ENCODE results near the gene HSPB8.

The HSPB8 gene

GRCh38 chr12:119178544-119179334 is at the start of gene HSPB8:
TSS of gene HSPB8 (plus strand) at chr12:119178931. CDS start at chr12:119179313, 382 bp downstream.
- no peak for DNase-seq

DNA sequence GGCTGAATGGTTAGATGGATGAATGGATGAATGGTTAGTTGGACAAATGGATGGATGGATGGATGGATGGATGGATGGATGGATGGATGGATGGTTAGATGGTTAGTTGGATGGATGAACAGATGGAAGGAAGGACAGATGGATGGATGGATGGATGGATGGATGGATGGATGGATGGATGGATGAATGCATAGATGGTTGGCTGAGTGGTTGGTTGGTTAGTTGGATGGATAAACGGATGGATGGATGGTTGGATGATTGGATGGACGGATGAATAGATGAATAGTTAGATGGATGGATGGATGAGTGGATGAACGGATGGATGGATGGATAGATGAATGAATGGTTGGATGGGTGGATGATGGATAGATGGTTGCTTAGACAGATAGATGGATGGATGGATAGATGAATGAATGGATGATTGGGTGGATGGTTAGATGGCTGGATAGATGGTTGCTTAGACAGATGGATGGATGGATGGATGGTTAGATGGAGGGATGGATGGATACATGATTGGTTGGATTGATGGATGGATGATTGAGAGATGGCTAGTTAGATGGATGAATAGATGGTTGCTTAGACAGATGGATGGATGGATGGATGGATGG is 48.8 kb upstream of the HSPB8 start:
- DNase-seq: no peak

DNA sequence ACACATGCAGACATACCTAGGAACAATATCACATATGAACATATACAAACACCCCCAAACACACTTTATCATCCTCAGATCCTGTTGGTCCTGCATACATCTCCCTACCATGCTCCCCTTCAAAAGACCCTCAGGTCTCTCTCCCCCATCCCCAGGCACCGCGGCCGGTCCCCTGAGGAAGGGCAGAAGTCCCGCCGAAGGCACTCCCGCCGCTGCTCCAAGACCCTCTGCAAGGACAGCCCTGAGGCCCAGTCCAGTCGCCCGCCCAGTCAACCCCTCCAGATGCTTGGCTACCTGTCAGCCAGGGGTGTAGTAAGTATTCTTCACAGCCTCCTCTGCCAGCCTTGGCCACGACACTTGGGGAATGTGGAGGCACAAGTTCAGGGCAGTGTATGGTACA is 48.2 kb upstream of the HSPB8 start:
- DNase-seq: no peak

DNA sequence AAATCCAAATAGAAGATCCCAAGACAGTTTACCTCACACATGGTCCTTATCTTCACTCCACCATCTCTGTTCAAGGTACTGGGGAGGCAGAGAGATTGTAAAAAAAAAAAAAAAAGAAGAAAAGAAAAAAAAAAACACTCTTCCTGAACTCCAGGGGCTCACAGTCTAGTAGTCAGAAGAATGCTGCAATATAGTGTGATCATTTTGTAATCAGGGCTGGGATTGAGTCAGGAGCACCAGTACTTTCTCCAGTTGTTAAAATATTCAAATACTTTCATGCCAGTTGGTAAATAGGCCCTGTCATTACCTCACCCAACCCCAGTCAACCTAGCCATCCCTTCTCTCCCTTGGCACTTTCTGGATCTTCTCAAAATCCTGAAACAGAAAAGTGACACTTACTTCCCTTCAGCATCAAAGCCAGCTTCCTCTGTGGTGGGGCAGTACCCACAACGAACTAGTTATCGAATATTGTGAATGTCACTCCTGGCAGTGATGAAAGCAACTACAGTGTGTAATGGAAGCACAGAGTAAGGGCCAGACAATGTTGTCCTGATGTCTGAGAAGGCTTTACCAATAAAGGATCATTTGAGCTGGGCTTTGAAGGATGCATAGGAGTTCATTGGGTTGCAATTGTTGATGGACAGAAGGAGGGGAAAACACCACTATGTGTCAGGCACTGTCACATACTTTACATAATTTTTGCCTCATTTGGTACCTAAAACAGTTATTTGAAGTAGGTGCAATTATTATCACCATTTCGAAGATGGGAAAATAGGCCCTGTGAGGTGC is 44.3 kb upstream of the HSPB8 start:
- DNase-seq: no peak

DNA sequence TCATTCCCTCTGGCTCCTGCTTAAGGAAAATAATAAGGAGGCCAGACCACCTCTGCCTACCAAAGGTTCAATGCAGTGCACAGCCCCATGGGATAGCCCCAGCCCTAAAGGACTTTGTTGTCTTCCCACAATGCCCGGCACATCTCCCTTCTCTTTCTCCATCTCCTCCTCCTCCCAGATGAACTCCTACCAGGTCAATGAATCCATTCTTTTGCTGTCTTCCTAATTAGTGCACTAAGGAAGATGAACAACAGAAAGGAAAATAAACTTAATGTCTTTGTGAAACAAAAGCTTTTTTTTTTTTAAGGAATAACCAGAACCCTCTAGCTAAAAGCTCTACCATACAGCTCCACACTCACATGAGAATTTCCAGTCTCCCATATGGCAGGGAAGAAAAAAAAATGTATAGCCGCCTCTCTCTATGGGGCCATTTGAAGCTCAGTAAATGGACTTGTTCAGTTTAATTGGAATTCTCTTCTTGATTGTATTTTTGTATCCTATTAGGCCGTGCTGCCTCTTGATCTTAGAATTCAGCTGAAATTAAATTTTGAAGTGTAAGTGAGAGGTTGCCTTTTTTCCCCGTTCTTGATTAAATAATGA is 41.8 kb upstream of the HSPB8 start:
- DNase-seq: no peak

DNA sequence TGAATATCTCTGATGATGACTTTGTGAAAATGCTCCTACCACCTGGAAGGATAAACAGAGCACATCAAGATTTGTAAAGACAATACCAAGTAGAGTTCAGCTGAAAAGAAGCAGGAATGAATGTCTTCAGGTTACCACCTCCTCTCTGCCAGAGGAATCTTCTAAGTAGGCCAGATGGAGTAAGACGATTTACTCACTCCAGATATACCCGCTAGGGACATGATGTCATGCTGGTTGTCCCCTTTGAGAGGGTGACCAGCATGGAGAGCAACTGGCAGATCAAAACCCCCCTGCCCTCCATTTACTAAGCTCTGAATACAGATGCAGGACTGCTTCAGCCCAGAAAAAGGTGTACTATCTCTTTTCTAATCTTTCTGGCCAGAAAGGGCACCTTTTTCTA is 39.3 kb upstream of the HSPB8 start:
- no peak for DNase-seq

DNA sequence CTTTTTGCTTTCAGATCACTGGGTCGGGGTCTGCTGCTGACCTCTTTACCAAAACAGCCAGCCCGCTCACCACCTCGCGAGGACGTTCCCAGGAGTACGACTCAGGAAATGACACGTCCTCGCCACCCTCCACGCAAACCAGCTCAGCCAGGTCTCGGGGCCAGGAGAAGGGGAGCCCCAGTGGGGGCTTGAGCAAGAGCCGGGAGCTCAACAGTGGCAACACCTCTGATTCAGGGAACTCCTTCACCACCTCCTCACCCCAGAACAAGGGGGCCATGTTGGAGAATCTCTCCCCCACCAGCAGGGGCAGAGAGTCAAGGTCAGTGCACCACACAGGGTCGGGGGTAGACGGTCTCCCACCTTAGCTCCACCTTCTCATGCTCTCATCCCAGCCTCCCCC is 33.4 kb upstream of the HSPB8 start:
- no peak for DNase-seq

DNA sequence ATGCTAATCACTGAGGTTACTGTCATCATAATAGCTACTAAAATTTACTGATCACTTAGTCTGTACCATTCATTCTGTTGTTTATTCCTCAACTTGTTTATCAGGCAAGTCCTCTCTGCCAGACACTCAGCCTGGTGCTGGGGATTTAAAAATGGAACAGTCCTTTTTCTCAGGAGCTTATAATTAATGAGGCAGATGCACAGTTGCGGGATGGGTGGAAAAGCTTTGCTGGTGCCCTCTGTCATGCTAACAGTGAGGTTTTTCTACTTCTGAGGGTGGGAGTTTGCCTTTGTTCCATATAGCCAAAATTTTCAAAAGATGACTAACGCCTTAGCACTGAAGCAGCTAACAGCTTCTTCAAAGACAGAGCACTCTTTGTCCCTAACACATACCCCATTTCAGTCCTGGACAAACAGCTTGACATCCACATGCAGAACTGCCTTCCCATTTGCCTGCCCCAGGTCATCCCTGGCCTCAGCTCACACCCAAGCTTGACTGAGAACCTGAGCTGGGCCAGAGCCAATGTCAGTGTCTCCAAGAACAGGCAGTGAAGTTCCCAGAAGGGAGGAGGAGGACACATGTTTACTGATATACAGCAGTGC is 30.8 kb upstream of the HSPB8 start:
- DNase-seq: no peak

- DNase-seq: no peak
Measured at GRCh38 chr12:119149270-119149669, 29.5 kb upstream of the HSPB8 start.

GRCh38 chr12:119151445-119152026 is 27.2 kb upstream of the HSPB8 start:
- DNase-seq: no peak

GRCh38 chr12:119153477-119154434 is 25.0 kb upstream of the HSPB8 start:
- no peak for DNase-seq

DNA sequence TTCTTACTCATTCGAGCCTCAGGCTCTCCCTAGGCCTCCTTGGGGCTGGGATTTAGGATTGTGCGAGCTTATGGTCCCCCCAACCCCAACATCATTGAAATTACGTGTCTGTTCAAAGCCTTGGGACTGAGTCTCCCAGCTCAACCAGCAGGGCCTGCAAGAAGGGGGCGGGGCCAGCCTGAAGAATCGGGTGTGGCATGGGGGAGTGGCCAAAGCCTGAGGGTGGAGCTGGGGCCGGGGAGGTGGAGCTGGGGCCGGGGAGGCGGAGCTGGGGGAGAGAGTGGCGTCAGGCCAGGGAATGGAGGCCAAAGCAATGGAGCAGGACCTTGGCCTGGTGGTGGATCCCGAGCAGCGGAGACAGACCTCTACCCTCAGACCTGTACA is 24.3 kb upstream of the HSPB8 start:
- DNase-seq: no peak

DNA sequence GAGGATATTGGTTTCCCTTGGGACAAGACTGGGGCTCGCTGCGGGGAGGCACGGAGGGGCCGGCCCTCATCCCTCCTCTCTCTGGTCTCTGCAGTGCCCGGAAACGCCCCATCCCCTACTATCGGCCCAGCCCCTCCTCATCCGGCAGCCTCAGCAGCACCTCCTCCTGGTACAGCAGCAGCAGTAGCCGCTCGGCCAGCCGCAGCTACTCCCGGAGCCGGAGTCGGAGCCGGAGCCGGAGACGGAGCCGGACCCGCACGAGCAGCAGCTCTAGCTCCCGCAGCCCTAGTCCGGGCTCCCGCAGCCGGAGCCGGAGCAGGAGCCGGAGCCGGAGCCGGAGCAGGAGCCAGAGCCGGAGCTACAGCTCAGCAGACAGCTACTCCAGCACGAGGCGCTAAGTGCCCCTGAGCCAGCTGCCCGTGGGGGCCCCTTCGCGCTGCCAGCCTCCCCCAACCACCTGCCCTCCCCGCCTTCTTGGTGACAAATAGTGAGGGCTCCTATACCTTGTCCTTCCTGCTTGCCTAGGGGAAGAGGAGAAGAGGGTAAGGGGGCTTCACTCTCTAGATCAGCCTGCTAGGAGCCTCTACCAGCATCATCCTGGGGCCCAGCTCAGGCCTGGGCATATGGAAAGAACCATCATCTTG is 22.2 kb upstream of the HSPB8 start:
- DNase-seq: no peak

DNA sequence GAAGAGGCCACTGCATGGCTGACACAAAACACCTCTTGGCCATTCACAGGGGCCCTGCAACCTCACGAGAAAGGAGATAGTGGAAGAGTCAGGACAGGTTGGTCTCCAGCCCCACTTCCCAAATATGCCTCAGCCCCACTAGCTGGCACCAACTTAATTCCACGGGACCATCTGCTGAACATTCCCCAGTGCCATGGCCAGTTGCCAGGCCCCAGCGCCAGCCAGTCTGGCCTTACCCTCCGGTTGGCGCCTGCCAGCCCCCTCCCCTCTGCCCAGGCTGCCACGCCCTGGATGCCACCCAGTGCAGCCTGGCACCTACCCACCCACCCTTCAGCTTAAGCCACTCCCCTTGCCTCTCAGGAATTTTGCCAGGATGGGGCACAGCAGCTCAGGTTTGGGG is 21.2 kb upstream of the HSPB8 start:
- no peak for DNase-seq

- no peak for DNase-seq
Measured at GRCh38 chr12:119157978-119158377, 20.8 kb upstream of the HSPB8 start.

DNA sequence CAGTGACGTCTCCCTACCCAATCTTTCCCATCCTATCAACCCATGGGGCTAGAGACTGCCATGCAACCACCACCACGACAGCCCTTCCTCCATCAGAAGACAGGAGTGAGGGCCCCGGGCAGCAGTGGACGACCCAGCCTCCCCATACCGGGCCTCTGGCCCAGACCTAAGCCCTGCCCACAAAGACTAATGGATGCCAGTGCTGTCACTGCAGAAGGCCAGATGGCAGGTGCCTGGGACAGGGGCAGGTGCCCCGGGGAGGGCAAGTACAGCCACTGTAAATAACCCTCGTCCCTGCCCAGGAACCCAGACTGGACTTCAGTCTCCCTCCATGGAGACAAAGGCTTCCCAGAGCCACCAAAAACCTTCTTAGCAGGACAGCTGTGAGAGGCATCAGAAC is 20.3 kb upstream of the HSPB8 start:
- no peak for DNase-seq

- DNase-seq: no peak
Measured at GRCh38 chr12:119159844-119160243, 18.9 kb upstream of the HSPB8 start.

- DNase-seq: no peak
Measured at GRCh38 chr12:119167902-119168301, 10.8 kb upstream of the HSPB8 start.

DNA sequence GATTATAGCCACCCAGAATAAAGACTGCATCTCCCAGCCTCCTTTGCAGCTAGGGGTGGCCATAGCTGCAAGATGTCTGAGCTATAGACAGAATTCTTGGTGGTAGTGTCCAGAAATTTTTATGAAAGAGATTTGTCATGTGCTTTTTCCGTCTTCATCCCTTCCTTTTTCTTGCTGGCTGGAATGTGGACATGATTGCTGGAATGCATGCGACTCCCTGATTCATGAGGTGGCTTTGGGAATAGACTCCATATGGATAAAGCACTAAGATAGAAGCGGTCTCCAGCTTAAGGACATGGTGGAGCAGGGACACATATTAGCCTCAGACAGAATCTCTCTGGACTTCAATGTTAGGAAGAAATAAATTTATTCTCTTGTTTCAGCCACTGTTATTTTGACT is 10.0 kb upstream of the HSPB8 start:
- no peak for DNase-seq

- DNase-seq: no peak
Measured at GRCh38 chr12:119169150-119169549, 9.6 kb upstream of the HSPB8 start.

DNA sequence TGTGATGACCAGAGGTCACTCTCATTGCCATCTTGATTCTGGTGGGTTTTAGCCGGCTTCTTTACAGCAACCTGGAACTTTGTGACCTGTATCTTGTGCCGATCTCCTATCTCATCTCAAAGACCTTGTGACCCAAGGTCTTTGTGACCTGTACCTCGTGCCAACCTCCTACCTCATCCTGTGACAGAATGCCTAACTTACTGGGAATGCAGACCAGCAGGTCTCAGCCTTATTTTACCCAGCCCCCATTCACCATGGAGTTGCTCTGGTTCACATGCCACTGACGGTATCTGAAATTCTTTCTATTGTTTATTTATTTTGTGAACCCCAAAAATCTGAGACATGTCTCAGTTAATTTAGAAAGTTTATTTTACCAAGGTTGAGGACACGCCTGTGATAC is 7.4 kb upstream of the HSPB8 start:
- DNase-seq: no peak

Measured in activated CD8-positive, alpha-beta memory T cell treated with anti-CD3 and anti-CD28 coated beads for 24 hours (primary cell).